NOMO-1 treated with dmso at 0.1 percent for 144 hours (cell line): ENCODE results near the gene CD79A.

ENCODE experiments used
- DNase-seq: peaks from one replicate; lab custom pipeline; 2025; ENCODE audit not compliant: unreplicated experiment; lab: John Stamatoyannopoulos, UW

CD79A gene

DNA sequence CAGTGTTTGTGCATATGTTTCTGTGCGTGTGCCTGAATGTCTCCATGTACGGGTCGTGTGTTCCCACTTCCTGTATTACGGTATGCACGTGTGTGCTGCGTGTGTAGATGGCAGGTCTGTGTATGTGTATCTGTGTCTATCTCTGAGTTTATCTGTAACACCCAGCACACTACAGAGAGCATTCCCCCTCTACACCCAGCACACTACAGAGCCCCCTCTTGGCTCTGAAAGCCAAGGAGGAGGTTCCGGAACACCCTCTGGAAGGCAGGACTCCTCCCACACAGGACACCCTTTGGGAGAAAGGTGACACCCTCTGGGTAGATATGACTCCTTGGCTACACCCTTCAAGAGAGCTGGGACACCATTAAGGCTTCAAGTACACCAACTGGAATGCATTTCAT, 53.2 kb downstream of the CD79A start:
- no peak for DNase-seq
